Subcutaneous adipose tissue (tissue), 4 donors: ENCODE results near the gene MAMDC4. TPM values are rescaled to one million over a fixed set of nuclear protein-coding genes. Genes with fewer than 3 reads are reported as not detected.

ENCODE experiments used
- total RNA-seq, 4 donors: library from RNA; depleted of rRNA; stranded (reverse); fragments of >200 nt; gene quantifications; one replicate each; pipeline ENCODE4 v1.1.0, GENCODE V29; 2016
- TF ChIP-seq, protein P1 (sequence below): fragments of 450-650 bp; IDR thresholded peaks from one replicate; pipeline ENCODE4 v1.5.1; 2016; ENCODE audit warnings: low read depth, mild to moderate bottlenecking, control low read depth, antibody characterized with exemption, moderate library complexity

Gene MAMDC4
- total RNA-seq, 4 donors from 2014 or later, result 0.68 to 1.5 (median 1.1) TPM; not detected in 1

DNA sequence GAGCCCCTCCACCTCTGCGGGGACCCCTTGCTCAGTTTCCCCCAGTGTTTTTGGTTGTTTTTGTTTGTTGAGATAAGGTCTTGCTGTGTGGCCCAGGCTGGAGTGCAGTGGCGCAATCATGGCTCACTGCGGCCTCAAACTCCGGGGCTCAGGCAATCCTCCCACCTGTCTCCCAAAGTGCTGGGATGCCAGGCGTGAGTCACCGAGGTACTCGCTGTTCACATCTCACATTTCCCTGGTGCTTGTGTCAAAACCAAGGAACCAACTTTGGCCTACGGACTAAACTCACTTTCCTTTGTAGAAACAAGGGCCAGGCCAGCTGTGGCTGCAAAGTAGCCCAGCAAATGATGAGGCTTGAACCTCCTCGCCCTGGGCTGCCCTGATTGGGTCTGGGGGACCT, 19.6 kb upstream of the MAMDC4 start:
- TF ChIP-seq, protein P1, sequence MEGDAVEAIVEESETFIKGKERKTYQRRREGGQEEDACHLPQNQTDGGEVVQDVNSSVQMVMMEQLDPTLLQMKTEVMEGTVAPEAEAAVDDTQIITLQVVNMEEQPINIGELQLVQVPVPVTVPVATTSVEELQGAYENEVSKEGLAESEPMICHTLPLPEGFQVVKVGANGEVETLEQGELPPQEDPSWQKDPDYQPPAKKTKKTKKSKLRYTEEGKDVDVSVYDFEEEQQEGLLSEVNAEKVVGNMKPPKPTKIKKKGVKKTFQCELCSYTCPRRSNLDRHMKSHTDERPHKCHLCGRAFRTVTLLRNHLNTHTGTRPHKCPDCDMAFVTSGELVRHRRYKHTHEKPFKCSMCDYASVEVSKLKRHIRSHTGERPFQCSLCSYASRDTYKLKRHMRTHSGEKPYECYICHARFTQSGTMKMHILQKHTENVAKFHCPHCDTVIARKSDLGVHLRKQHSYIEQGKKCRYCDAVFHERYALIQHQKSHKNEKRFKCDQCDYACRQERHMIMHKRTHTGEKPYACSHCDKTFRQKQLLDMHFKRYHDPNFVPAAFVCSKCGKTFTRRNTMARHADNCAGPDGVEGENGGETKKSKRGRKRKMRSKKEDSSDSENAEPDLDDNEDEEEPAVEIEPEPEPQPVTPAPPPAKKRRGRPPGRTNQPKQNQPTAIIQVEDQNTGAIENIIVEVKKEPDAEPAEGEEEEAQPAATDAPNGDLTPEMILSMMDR, result no peak

DNA sequence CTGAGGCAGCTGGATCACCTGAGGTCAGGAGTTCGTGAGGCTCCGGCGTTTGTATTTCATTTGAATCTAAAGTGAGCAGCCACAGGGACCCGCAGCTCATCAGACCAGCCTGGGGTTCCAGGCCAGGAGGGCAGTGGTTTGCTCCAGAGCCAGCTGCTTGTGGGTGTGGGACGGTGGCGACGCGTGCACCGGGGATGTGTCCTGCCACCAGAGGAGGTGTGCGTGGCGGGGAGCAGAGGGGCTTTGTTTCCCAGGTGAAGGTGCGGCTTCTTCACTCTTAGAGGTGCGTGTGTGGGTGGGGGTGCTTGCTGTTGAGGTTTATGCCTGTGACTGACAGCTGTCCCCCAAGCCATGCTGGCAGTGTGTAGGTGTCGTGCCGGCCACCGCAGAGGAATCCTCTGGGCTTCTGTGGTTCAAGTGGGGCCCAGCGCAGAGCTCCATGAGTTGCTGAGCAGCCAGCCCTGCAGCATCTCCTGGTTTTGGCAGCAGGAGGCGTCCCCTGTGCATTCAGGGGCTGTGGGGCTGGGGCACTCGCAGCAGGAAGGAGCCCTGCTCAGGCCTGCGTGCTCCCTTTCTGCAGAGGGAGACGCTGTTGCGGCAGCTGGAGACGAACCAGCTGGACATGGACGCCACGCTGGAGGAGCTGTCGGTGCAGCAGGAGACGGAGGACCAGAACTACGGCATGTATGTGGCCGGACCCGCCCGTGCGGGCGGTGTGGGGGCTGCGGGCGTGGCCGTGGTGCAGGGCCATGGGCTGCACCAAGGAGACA, 16.8 kb upstream of the MAMDC4 start:
- TF ChIP-seq, protein P1, result no peak

DNA sequence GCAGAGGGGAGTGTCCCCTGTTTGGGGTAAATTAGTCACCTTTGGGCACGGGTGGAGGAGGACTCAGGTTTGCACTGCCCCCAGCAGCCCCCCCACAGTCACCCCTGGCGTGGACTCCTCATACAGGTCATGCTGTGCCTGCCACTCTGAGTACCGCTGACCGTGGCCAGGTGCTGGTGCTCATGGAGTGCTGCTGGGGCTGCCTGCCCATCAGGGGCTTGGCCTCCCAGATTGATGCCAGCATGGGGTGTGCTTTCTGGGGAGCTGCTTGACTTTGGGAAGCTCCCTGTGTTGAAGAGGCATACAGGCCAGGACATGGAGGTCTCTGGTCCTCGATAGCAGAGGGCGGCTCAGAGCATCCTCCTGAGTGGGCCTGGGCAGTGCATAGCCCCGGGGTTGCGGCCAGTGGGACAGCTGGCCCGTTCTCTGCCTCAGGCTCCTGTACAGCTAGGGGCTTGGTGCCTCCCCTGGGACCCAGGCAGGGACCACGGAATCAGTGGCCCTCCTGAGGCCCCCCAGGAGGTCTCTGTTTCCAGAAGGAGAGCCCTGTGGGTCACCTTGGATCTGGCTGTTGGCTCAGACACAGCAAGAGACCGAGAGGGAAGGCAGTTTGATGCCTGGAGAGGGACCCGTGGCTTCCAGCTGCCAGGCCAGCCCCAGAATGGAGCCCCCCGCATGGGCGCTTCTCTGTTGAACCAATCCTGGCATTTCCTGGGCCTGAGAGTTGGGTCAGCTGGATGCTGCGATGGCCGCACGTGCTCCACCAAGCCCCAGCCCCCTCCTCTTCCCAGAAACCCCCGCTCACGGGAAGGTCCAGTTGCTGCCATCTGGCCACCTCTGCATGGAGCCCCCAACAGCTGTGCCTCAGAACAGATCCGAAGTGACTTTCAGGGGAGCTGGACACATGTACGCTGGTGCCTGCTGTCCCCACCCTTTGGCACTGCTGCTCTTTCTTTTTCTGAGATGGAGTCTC, 15.9 kb upstream of the MAMDC4 start:
- TF ChIP-seq, protein P1, result no peak

DNA sequence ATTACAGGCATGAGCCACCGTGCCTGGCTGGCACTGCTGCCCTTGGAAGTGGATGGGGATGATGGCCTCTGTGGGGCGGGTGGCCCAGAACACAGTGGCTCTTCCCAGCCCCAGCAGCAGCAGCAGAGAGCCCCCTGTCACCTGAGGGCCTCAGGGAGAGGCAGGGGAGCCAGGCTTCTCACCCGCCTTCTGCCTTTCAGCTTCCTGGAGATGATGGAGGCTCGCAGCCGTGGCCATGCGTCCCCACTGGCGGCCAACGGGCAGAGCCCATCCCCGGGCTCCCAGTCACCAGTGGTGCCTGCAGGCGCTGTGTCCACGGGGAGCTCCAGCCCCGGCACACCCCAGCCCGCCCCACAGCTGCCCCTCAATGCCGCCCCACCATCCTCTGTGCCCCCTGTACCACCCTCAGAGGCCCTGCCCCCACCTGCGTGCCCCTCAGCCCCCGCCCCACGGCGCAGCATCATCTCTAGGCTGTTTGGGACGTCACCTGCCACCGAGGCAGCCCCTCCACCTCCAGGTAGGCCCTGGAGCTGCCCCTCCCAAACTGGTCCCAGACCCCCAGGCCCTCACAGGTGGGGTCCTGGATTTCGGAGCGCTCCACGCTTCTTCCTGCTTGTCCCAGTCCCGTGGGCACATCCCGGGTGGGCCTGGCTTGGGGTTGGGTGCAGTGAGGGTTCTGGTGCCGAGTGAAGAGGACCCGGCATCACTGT, 14.8 kb upstream of the MAMDC4 start:
- TF ChIP-seq, protein P1, result no peak

DNA sequence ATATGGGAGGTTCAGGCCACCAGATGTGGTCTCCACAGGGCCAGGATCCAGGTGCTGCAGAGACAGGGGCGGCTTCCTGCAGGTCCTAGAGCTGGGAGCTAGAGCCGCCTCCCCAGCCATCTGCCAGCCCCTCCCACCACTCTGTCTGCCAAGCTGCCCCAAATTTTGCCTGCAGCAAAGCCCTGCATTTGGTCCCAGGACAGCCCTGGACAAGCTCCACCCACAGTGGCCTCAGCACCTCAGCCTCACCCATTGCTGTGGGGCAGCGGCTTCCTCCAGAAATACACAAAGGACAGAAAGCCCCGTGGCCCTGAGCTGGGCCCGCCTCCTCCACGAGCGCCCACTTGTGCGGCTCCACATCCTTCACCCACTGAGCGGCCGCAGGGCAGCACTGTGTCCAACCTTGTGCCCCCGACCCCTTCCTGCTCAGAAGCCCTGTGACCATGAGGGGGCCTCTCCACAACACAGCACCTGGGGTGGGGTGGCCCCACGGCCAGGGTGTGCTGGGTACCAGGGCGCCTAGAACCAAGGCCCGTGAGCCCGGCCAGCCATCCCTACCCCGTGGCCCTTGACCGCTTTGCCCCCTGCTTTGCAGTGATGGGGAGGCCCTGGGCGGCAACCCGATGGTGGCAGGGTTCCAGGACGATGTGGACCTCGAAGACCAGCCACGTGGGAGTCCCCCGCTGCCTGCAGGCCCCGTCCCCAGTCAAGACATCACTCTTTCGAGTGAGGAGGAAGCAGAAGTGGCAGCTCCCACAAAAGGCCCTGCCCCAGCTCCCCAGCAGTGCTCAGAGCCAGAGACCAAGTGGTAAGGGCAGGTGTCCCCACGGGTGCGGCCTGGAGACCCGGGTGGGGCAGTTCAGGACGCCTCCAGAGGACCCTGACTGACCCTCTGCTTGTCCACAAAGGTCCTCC, 13.6 kb upstream of the MAMDC4 start:
- TF ChIP-seq, protein P1, result no peak

DNA sequence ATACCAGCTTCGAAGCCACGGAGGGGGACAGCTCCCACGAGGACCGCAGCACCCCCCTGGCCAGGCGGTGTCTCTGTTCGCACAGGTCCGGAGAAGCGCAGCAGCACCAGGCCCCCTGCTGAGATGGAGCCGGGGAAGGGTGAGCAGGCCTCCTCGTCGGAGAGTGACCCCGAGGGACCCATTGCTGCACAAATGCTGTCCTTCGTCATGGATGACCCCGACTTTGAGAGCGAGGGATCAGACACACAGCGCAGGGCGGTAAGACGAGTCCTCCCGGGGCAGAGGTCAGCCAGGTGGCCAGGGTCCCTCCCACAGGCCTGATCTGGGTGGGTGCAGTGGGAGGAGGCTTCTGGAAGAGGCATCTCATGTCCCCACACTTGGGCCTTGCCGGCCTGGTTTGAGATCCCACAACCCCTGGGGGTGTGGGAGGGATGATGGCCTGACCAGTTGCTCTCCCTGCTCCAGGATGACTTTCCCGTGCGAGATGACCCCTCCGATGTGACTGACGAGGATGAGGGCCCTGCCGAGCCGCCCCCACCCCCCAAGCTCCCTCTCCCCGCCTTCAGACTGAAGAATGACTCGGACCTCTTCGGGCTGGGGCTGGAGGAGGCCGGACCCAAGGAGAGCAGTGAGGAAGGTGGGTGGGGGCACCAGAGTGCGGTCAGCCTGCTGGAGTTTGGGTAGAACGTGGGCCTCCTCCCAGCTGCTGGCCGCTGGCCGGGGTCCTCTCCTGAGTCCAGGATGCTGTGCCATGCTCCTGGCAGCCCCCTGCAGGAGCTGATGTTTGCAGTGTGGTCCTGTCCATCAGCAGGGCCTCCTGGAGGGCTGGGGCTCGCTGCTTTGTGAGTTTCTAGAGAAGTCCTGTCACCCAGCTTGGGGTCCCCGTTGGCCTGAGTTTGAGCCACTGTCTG, 12.7 kb upstream of the MAMDC4 start:
- TF ChIP-seq, protein P1, result no peak
